Breast epithelium (tissue), 4 donors: ENCODE results near the gene RRP9. TPM values are rescaled to one million over a fixed set of nuclear protein-coding genes. Genes with fewer than 3 reads are reported as not detected.
A peak's percentile ranks its signal among the peaks of the same experiment; 100 is the strongest.

Source experiments
- DNase-seq, 2 donors: peaks; one replicate each; pipeline ENCODE4 v3.0.0-alpha.2; 2019; ENCODE audit warnings: low spot score in 2 of 2
- H3K27ac ChIP-seq, 2 donors: fragments of 200-600 bp; sonication (generic) in 1 of 2; one replicate each; pipeline ENCODE4 v1.5.1; 2016 to 2019; ENCODE audit warnings: mild to moderate bottlenecking in 1 of 2
- H3K27me3 ChIP-seq, 2 donors: fragments of 200-600 bp; sonication (generic) in 1 of 2; one replicate each; pipeline versions ENCODE4 v1.5.1 to v1.6.0; 2017 to 2019; ENCODE audit warnings: control low read depth in 1 of 2, mild to moderate bottlenecking in 1 of 2
- H3K36me3 ChIP-seq: fragments of 200-600 bp; one replicate; pipeline ENCODE4 v1.5.1; 2019
- H3K4me1 ChIP-seq, 2 donors: fragments of 200-600 bp; sonication (generic); one replicate each; pipeline ENCODE4 v1.5.1; 2016 to 2019; ENCODE audit warnings: control low read depth in 1 of 2
- H3K4me3 ChIP-seq, 3 donors: fragments of 200-600 bp; sonication (generic); 1 replicate in 2 of 3; 2 replicates in 1 of 3; pipeline ENCODE4 v1.5.1; 2016 to 2019; ENCODE audit warnings: mild to moderate bottlenecking in 3 of 3, moderate library complexity in 2 of 3
- H3K9me3 ChIP-seq, 2 donors: fragments of 200-600 bp; sonication (generic) in 1 of 2; one replicate each; pipeline ENCODE4 v1.5.1; 2016 to 2019; ENCODE audit warnings: control low read depth in 1 of 2
- CTCF ChIP-seq, 3 donors: fragments of 450-650 bp; IDR thresholded peaks; one replicate each; pipeline ENCODE4 v1.5.1; 2016 to 2017; ENCODE audit warnings: antibody characterized with exemption in 3 of 3, mild to moderate bottlenecking in 3 of 3, moderate library complexity in 3 of 3
- POLR2A ChIP-seq: fragments of 450-650 bp; IDR thresholded peaks from one replicate; pipeline ENCODE4 v1.6.1; 2016; ENCODE audit warnings: antibody characterized with exemption, mild to moderate bottlenecking, moderate library complexity
- POLR2AphosphoS5 ChIP-seq, 3 donors: sonication (generic); formaldehyde crosslinking; IDR thresholded peaks; one replicate each; pipeline ENCODE4 v1.6.1; 2017; ENCODE audit warnings: antibody characterized with exemption in 3 of 3
- intact Hi-C: fragments of 100-400 bp; cut with DNase I; formaldehyde crosslinking; loops from one replicate; pipeline ENCODE4 v1.15.1; 2023; ENCODE audit warnings: low total_unique reads
- total RNA-seq, 3 donors: library from RNA; depleted of rRNA; stranded (reverse); fragments of >200 nt; gene quantifications; one replicate each; pipeline ENCODE4 v1.1.0, GENCODE V29; 2016

RRP9 gene
- total RNA-seq, 3 donors from 2014 or later = 23.1 to 24.6 (median 23.8) TPM

- TF ChIP-seq POLR2A = no peak
- TF ChIP-seq POLR2AphosphoS5 (IDR thresholded peaks at IDR 0.05) = no peak
- TF ChIP-seq CTCF (IDR thresholded peaks at IDR 0.05) = no peak
- Histone ChIP-seq H3K9me3 (no peaks in the 10 kb centered on the region), H3K36me3 (no peaks in the 10 kb centered on the region), H3K27me3 (no peaks in the 10 kb centered on the region), H3K4me1 (peaks cover 7 to 14% of the 10 kb centered on the region in 2 donors), H3K27ac (peak overlapping the region; percentile 45 to 96), H3K4me3 (no peak overlapping the region)
- DNase-seq = peak in 1 of 2 donors; percentile 48
- intact Hi-C loops = no loop called here
These were observed 35.9 kb upstream of the RRP9 start for GRCh38 chr3:51977446-51978142.

GRCh38 chr3:51975852-51976549 is 34.3 kb upstream of the RRP9 start:
- H3K27me3 ChIP-seq = no peaks in the 10 kb centered on the region
- TF ChIP-seq POLR2AphosphoS5 (IDR thresholded peaks at IDR 0.05) = peak in 1 of 3 donors; percentile 12
- no peak for TF ChIP-seq POLR2A

DNA sequence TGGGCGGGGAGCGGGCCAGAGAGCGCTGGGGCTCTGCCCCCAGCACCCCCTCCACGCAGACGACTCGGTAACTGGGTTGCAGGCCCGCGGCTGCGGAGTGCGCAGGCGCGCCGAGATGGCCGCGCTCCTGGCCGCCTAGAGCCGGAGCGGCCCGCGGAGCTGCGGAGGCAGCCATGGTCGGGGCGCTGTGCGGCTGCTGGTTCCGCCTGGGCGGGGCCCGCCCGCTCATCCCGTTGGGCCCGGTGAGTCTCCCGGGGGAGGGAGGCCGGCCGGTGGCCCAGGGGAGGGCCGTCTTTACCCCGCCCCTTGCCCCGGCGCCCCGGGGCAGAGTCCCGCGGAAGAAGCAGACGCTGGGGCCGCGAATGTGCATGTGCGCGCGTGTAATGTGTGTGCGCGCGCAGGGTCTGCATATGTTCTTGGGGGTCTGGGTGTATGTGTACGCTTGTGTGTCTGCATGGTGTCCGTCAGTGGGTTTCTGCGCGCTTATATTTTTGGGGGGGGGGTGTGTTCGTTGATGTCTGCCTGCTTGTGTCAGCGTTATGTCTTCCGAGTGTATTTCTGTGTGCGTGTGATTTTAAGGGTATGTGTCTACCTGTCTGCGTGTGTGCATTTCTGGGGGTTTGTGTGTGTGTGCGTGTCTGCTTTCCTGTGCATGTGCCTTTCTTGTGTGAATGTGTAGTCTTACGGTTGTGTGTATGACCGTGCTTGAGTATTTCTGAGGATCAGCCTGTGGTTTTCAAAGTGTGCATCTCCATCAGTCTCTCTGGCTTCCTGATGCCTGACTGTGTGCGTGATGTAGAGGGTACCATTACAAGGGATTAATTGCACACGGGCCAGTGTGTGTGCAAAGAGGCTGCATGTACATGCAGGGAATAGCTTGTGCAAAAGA is 33.5 kb upstream of the RRP9 start, which contains the start of gene ABHD14A:
Gene ABHD14A (plus strand): TSS at position 102 of the 889 bp plus-strand sequence. CDS start 72 bp downstream, at position 174.
- TF ChIP-seq POLR2A (no peak), POLR2AphosphoS5 (IDR thresholded peaks at IDR 0.05) (peak in 2 of 3 donors; percentile 20 to 38), CTCF (IDR thresholded peaks at IDR 0.05) (no peak)
- Histone ChIP-seq H3K9me3 (no peaks in the 10 kb centered on the region), H3K4me3 (peak within 1 kb of the TSS; percentile 69 to 77 (median 72)), H3K36me3 (no peaks in the 10 kb centered on the region), H3K27me3 (no peaks in the 10 kb centered on the region), H3K4me1 (peaks cover 7 to 12% of the 10 kb centered on the region in 2 donors), H3K27ac (peak within 1 kb of the TSS; percentile 96 to 98)
- peak; percentile 53 to 70 for DNase-seq
- intact Hi-C loops = loop anchor here (2.0 kb wide), 1 partner anchor 32 kb away; the partner anchor contains the start of gene PARP3

More at GRCh38 chr3:51975852-51976549, 34.3 kb upstream of the RRP9 start:
- Histone ChIP-seq H3K36me3 (no peaks in the 10 kb centered on the region), H3K4me1 (peaks cover 6 to 7% of the 10 kb centered on the region in 2 donors), H3K4me3 (peak overlapping the region; percentile 69 to 77 (median 72)), H3K9me3 (no peaks in the 10 kb centered on the region), H3K27ac (peak overlapping the region; percentile 96 to 98)
- intact Hi-C loops = loop anchor here (2.0 kb wide), 1 partner anchor 33 kb away; the partner anchor contains the start of gene PARP3
- peak; percentile 60 to 67 for DNase-seq

GRCh38 chr3:51974277-51974962 is 32.7 kb upstream of the RRP9 start:
- DNase-seq = peak; percentile 61 to 75
- intact Hi-C loops = loop anchor here (2.0 kb wide), 1 partner anchor 32 kb away; the partner anchor contains the start of gene PARP3
- Histone ChIP-seq H3K27me3 (no peaks in the 10 kb centered on the region), H3K9me3 (no peaks in the 10 kb centered on the region), H3K4me1 (peaks cover 7 to 12% of the 10 kb centered on the region in 2 donors), H3K27ac (peak overlapping the region; percentile 96 to 98), H3K36me3 (no peaks in the 10 kb centered on the region), H3K4me3 (peak overlapping the region; percentile 69 to 77 (median 72))
- TF ChIP-seq POLR2A (no peak), CTCF (IDR thresholded peaks at IDR 0.05) (no peak), POLR2AphosphoS5 (IDR thresholded peaks at IDR 0.05) (no peak)
